ENCODE results near the gene SDK2.

DNA sequence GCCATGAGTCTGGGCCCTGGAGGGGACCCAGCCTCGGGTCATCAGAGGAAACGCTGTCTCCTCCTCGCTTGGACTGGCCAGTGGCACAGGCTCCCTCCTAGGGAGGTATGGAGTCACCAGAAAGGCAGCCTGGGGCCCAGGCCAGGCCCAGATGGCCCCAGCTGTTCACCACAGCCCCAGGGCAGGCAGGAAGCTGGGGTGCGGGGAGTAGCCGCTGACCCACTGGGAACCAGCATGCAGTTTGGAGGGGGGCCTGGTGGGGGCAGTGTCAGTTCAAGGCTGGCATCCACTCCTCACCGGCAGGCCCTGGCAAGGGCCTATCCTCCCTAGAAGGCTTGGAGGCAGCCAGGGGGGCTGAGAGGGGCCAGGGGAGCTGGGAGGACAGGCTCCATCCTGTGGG lies 48.8 kb downstream of the SDK2 start:
- TF ChIP-seq CTCF (IDR thresholded peaks at IDR 0.05 in 2 of 3, conservative IDR thresholded peaks at IDR 0.05 in 1 of 3; ENCODE audit: insufficient read depth in 2 of 3, low read depth in 1 of 3, low read length in 3 of 3) (peak in 1 of 3 experiments; percentile 11; a peak in 1 of 6 replicates), ZNF408 (CRISPR knock-in tag; IDR thresholded peaks at IDR 0.05; ENCODE audit: low read depth) (no peak), RFX7 (CRISPR knock-in tag; IDR thresholded peaks at IDR 0.05) (no peak), TRIM24 (IDR thresholded peaks at IDR 0.05) (no peak), TEAD4 (IDR thresholded peaks at IDR 0.05; ENCODE audit: low read length) (no peak), TEAD4 (CRISPR knock-in tag; IDR thresholded peaks at IDR 0.05; ENCODE audit: borderline replicate concordance) (no peak), ZFP36 (IDR thresholded peaks at IDR 0.05; ENCODE audit: low read depth, low read length, partially characterized antibody) (no peak), ARHGAP35 (IDR thresholded peaks at IDR 0.05; ENCODE audit: partially characterized antibody) (no peak), PATZ1 (CRISPR knock-in tag; IDR thresholded peaks at IDR 0.05; ENCODE audit: borderline replicate concordance) (no peak), PHF20 (IDR thresholded peaks at IDR 0.05; ENCODE audit: partially characterized antibody) (no peak)
- TF ChIP-seq, protein P1, sequence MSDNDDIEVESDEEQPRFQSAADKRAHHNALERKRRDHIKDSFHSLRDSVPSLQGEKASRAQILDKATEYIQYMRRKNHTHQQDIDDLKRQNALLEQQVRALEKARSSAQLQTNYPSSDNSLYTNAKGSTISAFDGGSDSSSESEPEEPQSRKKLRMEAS (CRISPR knock-in tag; IDR thresholded peaks at IDR 0.05), result no peak

Measured in K562 (cell line).